IPS-15b (cell line): Measurements from ENCODE around the gene DYRK1B.

ENCODE experiments used
- H3K27me3 ChIP-seq: one replicate; pipeline ENCODE4 v1.6.1; 2013; ENCODE audit warnings: low read length; ENCODE audit not compliant: control insufficient read depth, insufficient read depth
- H3K36me3 ChIP-seq: one replicate; pipeline ENCODE4 v1.6.1; 2013; ENCODE audit warnings: low read length; ENCODE audit not compliant: control insufficient read depth, insufficient read depth
- H3K4me1 ChIP-seq: one replicate; pipeline ENCODE4 v1.6.1; 2013; ENCODE audit warnings: mild to moderate bottlenecking, low read length; ENCODE audit not compliant: control insufficient read depth, insufficient read depth
- H3K4me3 ChIP-seq: one replicate; pipeline ENCODE4 v1.5.1; 2013; ENCODE audit warnings: low read depth, low read length
- H3K9ac ChIP-seq: one replicate; pipeline ENCODE4 v1.6.1; 2013; ENCODE audit warnings: low read depth, mild to moderate bottlenecking, low read length
- H3K9me3 ChIP-seq: one replicate; pipeline ENCODE4 v1.6.1; 2013; ENCODE audit warnings: mild to moderate bottlenecking, low read length; ENCODE audit not compliant: control insufficient read depth, insufficient read depth

Gene DYRK1B

GRCh38 chr19:39839678-39840327 lies 5.8 kb upstream of the DYRK1B start:
- Histone ChIP-seq H3K4me1 (no peaks in the 10 kb centered on the region), H3K9ac (no peak overlapping the region)

GRCh38 chr19:39838569-39838968 lies 4.6 kb upstream of the DYRK1B start:
- Histone ChIP-seq H3K4me1 (peaks cover 3% of the 10 kb centered on the region), H3K4me3 (no peak overlapping the region), H3K9ac (no peak overlapping the region), H3K27me3 (no peaks in the 10 kb centered on the region), H3K9me3 (no peaks in the 10 kb centered on the region), H3K36me3 (peaks cover 48% of the 10 kb centered on the region)

More at GRCh38 chr19:39839678-39840327, 5.8 kb upstream of the DYRK1B start:
- Histone ChIP-seq H3K27me3 (no peaks in the 10 kb centered on the region), H3K9me3 (no peaks in the 10 kb centered on the region), H3K4me3 (no peak overlapping the region), H3K36me3 (peaks cover 41% of the 10 kb centered on the region)

- Histone ChIP-seq H3K4me3 (no peak overlapping the region), H3K9me3 (no peaks in the 10 kb centered on the region), H3K36me3 (peaks cover 48% of the 10 kb centered on the region), H3K9ac (no peak overlapping the region), H3K4me1 (peaks cover 3% of the 10 kb centered on the region), H3K27me3 (no peaks in the 10 kb centered on the region)
These were observed 4.0 kb upstream of the DYRK1B start for GRCh38 chr19:39837978-39838377.

- Histone ChIP-seq H3K4me3 (no peak overlapping the region), H3K27me3 (no peaks in the 10 kb centered on the region), H3K36me3 (peaks cover 50% of the 10 kb centered on the region), H3K9ac (peak overlapping the region; percentile 41), H3K9me3 (no peaks in the 10 kb centered on the region), H3K4me1 (peaks cover 6% of the 10 kb centered on the region)
These were observed 402 bp upstream of the DYRK1B start for GRCh38 chr19:39834287-39834841.

- no peaks in the 10 kb centered on the region for H3K27me3 ChIP-seq
- no peak overlapping the region for H3K9ac ChIP-seq
- peaks cover 40% of the 10 kb centered on the region for H3K36me3 ChIP-seq
- H3K4me3 ChIP-seq: peak overlapping the region; percentile 90
- peaks cover 6% of the 10 kb centered on the region for H3K4me1 ChIP-seq
- H3K9me3 ChIP-seq: no peaks in the 10 kb centered on the region
These were observed 850 bp downstream of the DYRK1B start for GRCh38 chr19:39833160-39833463.

- no peaks in the 10 kb centered on the region for H3K27me3 ChIP-seq
- H3K4me3 ChIP-seq: peak overlapping the region; percentile 90
- peaks cover 6% of the 10 kb centered on the region for H3K4me1 ChIP-seq
- H3K9me3 ChIP-seq: no peaks in the 10 kb centered on the region
- no peak overlapping the region for H3K9ac ChIP-seq
- H3K36me3 ChIP-seq: peaks cover 34% of the 10 kb centered on the region
These were observed 1.4 kb downstream of the DYRK1B start for GRCh38 chr19:39832341-39833083.

GRCh38 chr19:39831679-39832078 lies 2.3 kb downstream of the DYRK1B start:
- Histone ChIP-seq H3K9me3 (no peaks in the 10 kb centered on the region), H3K4me1 (peaks cover 6% of the 10 kb centered on the region), H3K4me3 (no peak overlapping the region), H3K36me3 (peaks cover 26% of the 10 kb centered on the region), H3K9ac (no peak overlapping the region), H3K27me3 (no peaks in the 10 kb centered on the region)

- Histone ChIP-seq H3K4me1 (peaks cover 6% of the 10 kb centered on the region), H3K36me3 (peaks cover 23% of the 10 kb centered on the region), H3K4me3 (no peak overlapping the region), H3K27me3 (no peaks in the 10 kb centered on the region), H3K9me3 (no peaks in the 10 kb centered on the region), H3K9ac (no peak overlapping the region)
These were observed 3.1 kb downstream of the DYRK1B start for GRCh38 chr19:39830847-39831246.

GRCh38 chr19:39830406-39830805 lies 3.6 kb downstream of the DYRK1B start:
- Histone ChIP-seq H3K9ac (no peak overlapping the region), H3K27me3 (no peaks in the 10 kb centered on the region), H3K9me3 (no peaks in the 10 kb centered on the region), H3K4me1 (peaks cover 6% of the 10 kb centered on the region), H3K4me3 (no peak overlapping the region), H3K36me3 (peaks cover 23% of the 10 kb centered on the region)

GRCh38 chr19:39829702-39830275 lies 4.2 kb downstream of the DYRK1B start:
- Histone ChIP-seq H3K4me3 (no peak overlapping the region), H3K4me1 (peaks cover 6% of the 10 kb centered on the region), H3K9ac (no peak overlapping the region), H3K36me3 (peaks cover 21% of the 10 kb centered on the region), H3K9me3 (no peaks in the 10 kb centered on the region), H3K27me3 (no peaks in the 10 kb centered on the region)

- Histone ChIP-seq H3K4me3 (no peak overlapping the region), H3K9me3 (no peaks in the 10 kb centered on the region), H3K27me3 (no peaks in the 10 kb centered on the region), H3K4me1 (peaks cover 3% of the 10 kb centered on the region), H3K9ac (no peak overlapping the region), H3K36me3 (peaks cover 15% of the 10 kb centered on the region)
These were observed 5.3 kb downstream of the DYRK1B start for GRCh38 chr19:39828654-39829032.
